Measurements from ENCODE around the gene BCKDK. TPM values are rescaled to one million over a fixed set of nuclear protein-coding genes. Genes with fewer than 3 reads are reported as not detected.

Gene BCKDK
- total RNA-seq, 1 experiment from 2014 or later: 47.7 TPM

DNA sequence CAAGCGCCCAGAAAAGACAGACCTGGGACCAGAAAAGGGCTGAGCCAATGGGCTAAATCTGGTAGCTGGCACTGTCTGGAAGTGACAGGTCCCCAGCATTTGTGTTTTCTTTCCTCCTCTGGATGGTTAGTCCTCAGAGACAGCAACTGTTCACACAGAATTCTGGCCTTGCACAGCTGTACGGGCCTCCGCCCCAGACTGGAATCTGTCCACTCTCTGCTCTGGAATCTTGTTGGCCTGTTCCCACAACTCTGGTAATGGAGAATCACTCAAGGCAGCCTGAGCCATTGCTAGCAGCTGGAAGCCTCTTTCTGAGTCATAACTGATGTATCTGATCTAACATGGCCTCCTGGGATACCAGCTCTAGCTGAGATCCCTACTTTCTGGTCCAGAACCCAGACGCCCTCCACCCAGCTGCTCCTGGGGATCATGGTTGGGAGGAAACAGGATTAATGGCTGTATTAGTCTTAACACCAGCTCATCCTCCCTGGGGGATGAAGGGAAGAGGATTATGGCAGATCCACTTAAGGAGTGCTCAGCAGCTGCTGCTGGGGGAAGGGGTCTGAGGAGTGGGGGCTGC, 43.2 kb upstream of the BCKDK start:
- ATAC-seq (peak; percentile 67), DNase-seq (peak; percentile 24)
- H3K9me3 ChIP-seq (ENCODE audit: low read length): no peaks in the 10 kb centered on the region
- BruUV-seq (replicated peaks): no TSS peak
- ChIA-PET CTCF (interaction anchor here (0.7 kb wide), 1 partner anchor 43 kb away, joined by 3 read pairs; no protein-coding TSS in a partner anchor), POLR2A (ENCODE audit: unreplicated experiment) (no interaction called here)
- no peaks in the 10 kb centered on the region for H4K20me1 ChIP-seq (ENCODE audit: low read length)
- no peak overlapping the region for H3K4me2 ChIP-seq (ENCODE audit: low read length)
- no peak overlapping the region for H2AFZ ChIP-seq (ENCODE audit: low read length)
- H3K4me3 ChIP-seq (ENCODE audit: low read length): no peak overlapping the region
- intact Hi-C loops (cut with micrococcal nuclease): no loop called here
- no peaks in the 10 kb centered on the region for H3K4me1 ChIP-seq (ENCODE audit: insufficient read depth, low read length)
- no peak overlapping the region for H3K9ac ChIP-seq (ENCODE audit: low read length)
- no peaks in the 10 kb centered on the region for H3K27me3 ChIP-seq (ENCODE audit: low read length)
- no peaks in the 10 kb centered on the region for H3K9me2 ChIP-seq (replicated peaks; ENCODE audit: low read length)
- TF ChIP-seq EZH2phosphoT487 (IDR thresholded peaks at IDR 0.05; ENCODE audit: borderline replicate concordance, low read length) (no peak), CTCF (conservative IDR thresholded peaks at IDR 0.05; ENCODE audit: low read depth, low read length) (no peak)
- H3K27ac ChIP-seq (ENCODE audit: low read length): no peak overlapping the region
- no peaks in the 10 kb centered on the region for H3F3A ChIP-seq (ENCODE audit: low read length, unreplicated experiment)
- peaks cover 44% of the 10 kb centered on the region for H3K79me2 ChIP-seq (ENCODE audit: low read length)
- H3K36me3 ChIP-seq (ENCODE audit: low read depth, low read length): peaks cover 4% of the 10 kb centered on the region; the same call in 1 of the 2 replicates

DNA sequence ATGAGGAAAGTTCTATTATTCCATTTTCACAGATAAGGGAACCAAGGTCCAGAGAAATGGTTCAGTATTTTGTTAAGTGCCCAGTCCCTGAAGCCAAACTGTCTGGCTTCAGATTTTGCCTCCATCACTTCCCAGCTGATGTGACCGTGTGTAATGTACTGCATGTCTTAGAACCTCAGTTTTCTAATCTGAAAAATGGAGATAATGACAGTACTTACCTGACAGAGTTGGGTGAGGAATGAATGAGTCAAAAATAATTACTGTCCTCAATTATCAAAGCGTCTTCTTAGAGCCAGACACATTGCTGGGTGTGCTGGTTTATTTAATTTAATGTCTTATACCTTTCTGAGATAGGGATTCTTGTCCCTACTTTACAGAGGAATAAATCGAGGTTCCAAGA, 40.8 kb upstream of the BCKDK start:
- no peak for DNase-seq
- Histone ChIP-seq H3K36me3 (ENCODE audit: low read depth, low read length) (no peaks in the 10 kb centered on the region), H3K9me2 (replicated peaks; ENCODE audit: low read length) (no peaks in the 10 kb centered on the region), H2AFZ (ENCODE audit: low read length) (no peak overlapping the region), H4K20me1 (ENCODE audit: low read length) (no peaks in the 10 kb centered on the region), H3K27me3 (ENCODE audit: low read length) (no peaks in the 10 kb centered on the region), H3K4me2 (ENCODE audit: low read length) (no peak overlapping the region), H3F3A (ENCODE audit: low read length, unreplicated experiment) (no peaks in the 10 kb centered on the region), H3K27ac (ENCODE audit: low read length) (no peak overlapping the region), H3K9ac (ENCODE audit: low read length) (no peak overlapping the region), H3K79me2 (ENCODE audit: low read length) (peaks cover 62% of the 10 kb centered on the region), H3K4me3 (ENCODE audit: low read length) (no peak overlapping the region), H3K4me1 (ENCODE audit: insufficient read depth, low read length) (peaks cover 9% of the 10 kb centered on the region; the same call in 1 of the 2 replicates), H3K9me3 (ENCODE audit: low read length) (no peaks in the 10 kb centered on the region)
- CTCF ChIA-PET: no interaction called here
- ATAC-seq: no peak
- intact Hi-C loops (cut with micrococcal nuclease): no loop called here
- no peak for TF ChIP-seq EZH2 (IDR thresholded peaks at IDR 0.05; ENCODE audit: low read length, unreplicated experiment)
- TF ChIP-seq EZH2phosphoT487 (IDR thresholded peaks at IDR 0.05; ENCODE audit: borderline replicate concordance, low read length): no peak
- no peak for TF ChIP-seq CTCF (conservative IDR thresholded peaks at IDR 0.05; ENCODE audit: low read depth, low read length)
- POLR2A ChIA-PET (ENCODE audit: unreplicated experiment): no interaction called here
- no TSS peak for BruUV-seq (replicated peaks)

DNA sequence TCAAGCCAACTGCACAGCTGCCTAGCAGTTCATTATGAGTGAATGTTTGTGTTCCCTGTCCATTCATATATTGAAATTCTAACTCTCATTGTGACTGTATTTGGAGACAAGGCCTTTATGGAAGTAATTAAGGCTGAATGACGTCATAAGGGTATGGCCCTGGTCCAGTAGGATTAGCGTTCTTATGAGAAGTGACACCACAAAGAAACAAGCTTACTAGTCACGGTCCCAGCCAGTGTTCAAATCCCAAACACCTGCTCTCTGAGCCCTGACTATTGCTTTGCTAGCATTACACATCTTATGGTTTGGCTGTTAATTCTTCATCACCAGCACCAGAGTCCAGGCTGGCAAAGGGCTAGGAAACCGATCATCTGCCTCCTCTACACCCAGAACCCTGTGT, 36.3 kb upstream of the BCKDK start:
- Histone ChIP-seq H3K27me3 (ENCODE audit: low read length) (no peaks in the 10 kb centered on the region), H4K20me1 (ENCODE audit: low read length) (no peaks in the 10 kb centered on the region), H3K79me2 (ENCODE audit: low read length) (peaks cover 84% of the 10 kb centered on the region), H3K4me1 (ENCODE audit: insufficient read depth, low read length) (peaks cover 15% of the 10 kb centered on the region; the same call in 1 of the 2 replicates), H2AFZ (ENCODE audit: low read length) (no peak overlapping the region), H3K9me2 (replicated peaks; ENCODE audit: low read length) (no peaks in the 10 kb centered on the region), H3F3A (ENCODE audit: low read length, unreplicated experiment) (no peaks in the 10 kb centered on the region), H3K9me3 (ENCODE audit: low read length) (no peaks in the 10 kb centered on the region), H3K4me3 (ENCODE audit: low read length) (peak overlapping the region; percentile 81), H3K36me3 (ENCODE audit: low read depth, low read length) (no peaks in the 10 kb centered on the region; the same call in 1 of the 2 replicates), H3K27ac (ENCODE audit: low read length) (0 out of 2 replicates have a peak overlapping the region, but pooled peaks have one; percentile 8), H3K4me2 (ENCODE audit: low read length) (peak overlapping the region; percentile 99), H3K9ac (ENCODE audit: low read length) (peak overlapping the region; percentile 96)
- DNase-seq (peak; percentile 15), ATAC-seq (no peak)
- no TSS peak for BruUV-seq (replicated peaks)
- intact Hi-C loops (cut with micrococcal nuclease): loop anchor here (2.0 to 5.0 kb wide), 3 partner anchors 39 to 385 kb away; partner anchors contain the start of genes ARMC5 and STX4
- ChIA-PET CTCF (no interaction called here), POLR2A (ENCODE audit: unreplicated experiment) (no interaction called here)
- no peak for TF ChIP-seq EZH2 (IDR thresholded peaks at IDR 0.05; ENCODE audit: low read length, unreplicated experiment)
- TF ChIP-seq CTCF (conservative IDR thresholded peaks at IDR 0.05; ENCODE audit: low read depth, low read length): no peak
- no peak for TF ChIP-seq EZH2phosphoT487 (IDR thresholded peaks at IDR 0.05; ENCODE audit: borderline replicate concordance, low read length)
